B cell (primary cell): ENCODE measurements around the gene KCNQ5. TPM values are rescaled to one million over a fixed set of nuclear protein-coding genes. Genes with fewer than 3 reads are reported as not detected.

Source experiments
- ATAC-seq: fragments of 200-7000 bp; cut with Tn5 transposase; one replicate; pipeline ENCODE4 v1.10.0; 2021; ENCODE audit warnings: low read depth, mild to moderate bottlenecking, moderate number of reproducible peaks, moderate library complexity
- CTCF ChIA-PET: fragments of 350-600 bp; sonication (Branson Sonifier 250); formaldehyde crosslinking; loops from one replicate; lab custom pipeline; 2021; ENCODE audit warnings: antibody characterized with exemption, inconsistent platforms; lab: Charles Lee
- POLR2A ChIA-PET: fragments of 350-600 bp; sonication (Branson Sonifier 250); formaldehyde crosslinking; loops from one replicate; lab custom pipeline; 2021; ENCODE audit warnings: antibody characterized with exemption; lab: Charles Lee
- DNase-seq: peaks from one replicate; pipeline ENCODE4 v3.0.0; 2013
- H2AFZ ChIP-seq: 2 replicates; pipeline ENCODE4 v1.6.1; 2012; ENCODE audit warnings: mild to moderate bottlenecking, low read depth, low read length; ENCODE audit not compliant: insufficient read depth, poor library complexity, severe bottlenecking
- H3K27ac ChIP-seq, 2 donors: 1 replicate in 1 of 2; 2 replicates in 1 of 2; pipeline ENCODE4 v1.5.1; 2012 to 2013; ENCODE audit warnings: low read length in 2 of 2, mild to moderate bottlenecking in 2 of 2, moderate library complexity in 1 of 2
- H3K27me3 ChIP-seq, 4 experiments: fragments of 200-600 bp in 1 of 4; sonication (generic) in 1 of 4; replicated peaks in 1 of 4; 1 replicate in 2 of 4; 2 replicates in 2 of 4; pipeline versions ENCODE4 v1.6.1 to v1.7.0; 2013 to 2016; ENCODE audit warnings: low read length in 3 of 4, mild to moderate bottlenecking in 2 of 4, mixed read lengths in 1 of 4, moderate library complexity in 1 of 4; ENCODE audit not compliant: insufficient read depth in 4 of 4, control insufficient read depth in 3 of 4; ENCODE audit errors: control extremely low read depth in 1 of 4
- H3K36me3 ChIP-seq, 2 experiments: replicated peaks in 1 of 2; 1 replicate in 1 of 2; 2 replicates in 1 of 2; pipeline versions ENCODE4 v1.6.1 to v1.7.1; 2013; ENCODE audit warnings: low read length in 1 of 2; ENCODE audit not compliant: insufficient read depth in 2 of 2, control insufficient read depth in 1 of 2; ENCODE audit errors: control extremely low read depth in 1 of 2, extremely low read depth in 1 of 2
- H3K4me1 ChIP-seq, 2 donors: fragments of 200-600 bp in 1 of 2; sonication (generic) in 1 of 2; 1 replicate in 1 of 2; 2 replicates in 1 of 2; pipeline versions ENCODE4 v1.5.1 to v1.6.1; 2013 to 2017; ENCODE audit warnings: low read length in 2 of 2; ENCODE audit not compliant: control insufficient read depth in 2 of 2, insufficient read depth in 2 of 2
- H3K4me2 ChIP-seq: replicated peaks from 2 replicates; pipeline ENCODE3; 2012; ENCODE audit warnings: mild to moderate bottlenecking, low read depth, low read length; ENCODE audit not compliant: poor library complexity, severe bottlenecking
- H3K4me3 ChIP-seq, 5 experiments: fragments of 200-600 bp in 1 of 5; sonication (generic) in 1 of 5; 1 replicate in 3 of 5; 2 replicates in 2 of 5; pipeline versions ENCODE4 v1.5.1 to v1.7.0; 2011 to 2016; ENCODE audit warnings: low read length in 4 of 5, mild to moderate bottlenecking in 4 of 5, low read depth in 2 of 5, control low read depth in 1 of 5, moderate library complexity in 1 of 5; ENCODE audit not compliant: insufficient read depth in 1 of 5; ENCODE audit errors: control extremely low read depth in 1 of 5, extremely low read depth in 1 of 5
- H3K79me2 ChIP-seq: fragments of 200-600 bp; sonication (generic); one replicate; pipeline ENCODE4 v1.6.0; 2016; ENCODE audit warnings: low read length; ENCODE audit not compliant: control insufficient read depth, insufficient read depth
- H3K9ac ChIP-seq: fragments of 200-600 bp; sonication (generic); 2 replicates; pipeline ENCODE4 v1.6.1; 2017; ENCODE audit warnings: mild to moderate bottlenecking, low read length, moderate library complexity
- H3K9me3 ChIP-seq, 3 donors: one replicate each; pipeline versions ENCODE4 v1.6.1 to v1.7.1; 2013; ENCODE audit warnings: low read length in 2 of 3; ENCODE audit not compliant: control insufficient read depth in 2 of 3, insufficient read depth in 1 of 3; ENCODE audit errors: control extremely low read depth in 1 of 3
- H4K20me1 ChIP-seq: 2 replicates; pipeline ENCODE4 v1.6.0; 2012; ENCODE audit warnings: mild to moderate bottlenecking, low read length; ENCODE audit not compliant: insufficient read depth, control insufficient read depth, poor library complexity, severe bottlenecking
- H3K27ac Mint-ChIP-seq: one replicate; pipeline ENCODE4 v1.8.0; 2021; ENCODE audit warnings: mixed read lengths
- H3K27me3 Mint-ChIP-seq: one replicate; pipeline ENCODE4 v1.8.0; 2021; ENCODE audit warnings: mixed read lengths
- H3K4me1 Mint-ChIP-seq: one replicate; pipeline ENCODE4 v1.8.0; 2021; ENCODE audit warnings: mixed read lengths
- H3K4me3 Mint-ChIP-seq: one replicate; pipeline ENCODE4 v1.8.0; 2021; ENCODE audit warnings: mixed read lengths
- H3K9me3 Mint-ChIP-seq: one replicate; pipeline ENCODE4 v1.8.0; 2022; ENCODE audit warnings: mixed read lengths; ENCODE audit not compliant: insufficient read depth
- CTCF ChIP-seq: fragments of 200-600 bp; IDR thresholded peaks from one replicate; pipeline ENCODE4 v1.8.0; 2022; ENCODE audit warnings: antibody characterized with exemption, mild to moderate bottlenecking
- EZH2 ChIP-seq: IDR thresholded peaks from 2 replicates; pipeline ENCODE4 v1.6.1; 2012; ENCODE audit warnings: borderline replicate concordance, low read depth, mild to moderate bottlenecking, moderate library complexity, low read length; ENCODE audit not compliant: insufficient read depth, poor library complexity, severe bottlenecking
- WGBS: methylation state at CpG from one replicate; pipeline ENCODE4 v1.1.5; 2013; ENCODE audit warnings: missing lambda C conversion rate; ENCODE audit not compliant: insufficient coverage; 5-methylcytosine and 5-hydroxymethylcytosine counted together
- intact Hi-C: fragments of 100-400 bp; cut with micrococcal nuclease; formaldehyde crosslinking; loops from one replicate; pipeline ENCODE4 v1.10.0; 2022
- polyA plus RNA-seq: library from polyadenylated mRNA; depleted of rRNA; stranded (reverse); fragments of >200 nt; gene quantifications from 2 replicates; pipeline ENCODE4 v1.2.3, GENCODE V29; 2012
- total RNA-seq, 2 donors: library from RNA; stranded (reverse); fragments of 120-200 nt in 1 of 2; gene quantifications; 1 replicate in 1 of 2; 2 replicates in 1 of 2; pipeline versions ENCODE4 v1.2.3 to v1.2.4, GENCODE V29; 2013 to 2022

The KCNQ5 gene
- total and polyA plus RNA-seq, 2 donors (not counting 1 experiment from before 2014, with no cell fraction given): 2.3 to 9.4 TPM

- intact Hi-C loops: no loop called here
- no peak overlapping the region for H2AFZ ChIP-seq
- no peak overlapping the region for H3K27ac ChIP-seq
- ChIA-PET POLR2A (no interaction called here), CTCF (no interaction called here)
- 100% methylated on average over 1 of the region's 4 CpGs for WGBS
- H3K4me1 Mint-ChIP-seq: peaks cover 32% of the 10 kb centered on the region
- peaks cover 39 to 41% of the 10 kb centered on the region in 2 donors for H3K4me1 ChIP-seq
- TF ChIP-seq CTCF (no peak), EZH2 (no peak)
- H3K36me3 ChIP-seq: no peaks in the 10 kb centered on the region
- no peaks in the 10 kb centered on the region for H3K27me3 Mint-ChIP-seq
- DNase-seq: no peak
- no peak overlapping the region for H3K4me3 ChIP-seq
- H3K9ac ChIP-seq: no peak overlapping the region
- no peaks in the 10 kb centered on the region for H4K20me1 ChIP-seq
- peaks cover 43% of the 10 kb centered on the region for H3K79me2 ChIP-seq
- no peaks in the 10 kb centered on the region for H3K9me3 ChIP-seq
- H3K27ac Mint-ChIP-seq: no peak overlapping the region
- no peaks in the 10 kb centered on the region for H3K9me3 Mint-ChIP-seq
- no peak overlapping the region for H3K4me2 ChIP-seq
- no peak overlapping the region for H3K4me3 Mint-ChIP-seq
- no peaks in the 10 kb centered on the region for H3K27me3 ChIP-seq
- no peak for ATAC-seq
Measured at GRCh38 chr6:72738091-72738490, 116.2 kb downstream of the KCNQ5 start.

GRCh38 chr6:72739368-72739779 is 117.5 kb downstream of the KCNQ5 start:
- Mint-ChIP-seq H3K27me3 (no peaks in the 10 kb centered on the region), H3K4me1 (peaks cover 32% of the 10 kb centered on the region), H3K9me3 (no peaks in the 10 kb centered on the region), H3K4me3 (peak overlapping the region; percentile 64), H3K27ac (peak overlapping the region; percentile 39)
- Histone ChIP-seq H3K27me3 (no peaks in the 10 kb centered on the region), H3K27ac (peak overlapping the region in 1 of 2 donors; percentile 48), H3K4me1 (peaks cover 30 to 33% of the 10 kb centered on the region in 2 donors), H2AFZ (peak overlapping the region; percentile 44), H3K4me3 (peak overlapping the region in 1 of 5 experiments; percentile 40), H3K36me3 (no peaks in the 10 kb centered on the region), H3K4me2 (peak overlapping the region; percentile 64), H3K79me2 (peaks cover 43% of the 10 kb centered on the region), H3K9me3 (no peaks in the 10 kb centered on the region), H4K20me1 (no peaks in the 10 kb centered on the region), H3K9ac (peak overlapping the region; percentile 52)
- TF ChIP-seq EZH2 (no peak), CTCF (no peak)
- intact Hi-C loops: no loop called here
- CTCF ChIA-PET: interaction anchor here (0.6 to 0.8 kb wide), 2 partner anchors 123 to 935 kb away, joined by 3 to 4 read pairs; no protein-coding TSS in a partner anchor
- DNase-seq: no peak
- POLR2A ChIA-PET: no interaction called here
- peak; percentile 43 for ATAC-seq
- WGBS: no CpG with 5 or more reads among the region's 3 CpGs
